T1000 (cell line): ENCODE measurements around the gene TMEM72.

Experiments
- DNase-seq: peaks from one replicate; lab custom pipeline; 2025; ENCODE audit warnings: mixed read lengths; lab: John Stamatoyannopoulos, UW

The TMEM72 gene

GRCh38 chr10:44968091-44968490 is 57.0 kb downstream of the TMEM72 start:
- no peak for DNase-seq

- no peak for DNase-seq
Measured at GRCh38 chr10:44968500-44969400, 57.6 kb downstream of the TMEM72 start.

GRCh38 chr10:44969854-44970253 is 58.7 kb downstream of the TMEM72 start:
- no peak for DNase-seq

- no peak for DNase-seq
Measured at GRCh38 chr10:44970812-44971395, 59.8 kb downstream of the TMEM72 start.

- no peak for DNase-seq
Measured at GRCh38 chr10:44971434-44971833, 60.3 kb downstream of the TMEM72 start.

- no peak for DNase-seq
Measured at GRCh38 chr10:44971935-44972757, 61.0 kb downstream of the TMEM72 start.

- no peak for DNase-seq
Measured at GRCh38 chr10:44972874-44973306, 61.8 kb downstream of the TMEM72 start.

- DNase-seq = no peak
Measured at GRCh38 chr10:44973323-44974081, 62.4 kb downstream of the TMEM72 start.

GRCh38 chr10:44974082-44974627 is 63.0 kb downstream of the TMEM72 start:
- no peak for DNase-seq

- no peak for DNase-seq
Measured at GRCh38 chr10:44974628-44975430, 63.7 kb downstream of the TMEM72 start.

- DNase-seq = no peak
Measured at GRCh38 chr10:44975431-44976331, 64.5 kb downstream of the TMEM72 start.

GRCh38 chr10:44976352-44977198 is 65.4 kb downstream of the TMEM72 start:
- no peak for DNase-seq

- DNase-seq = no peak
Measured at GRCh38 chr10:44977287-44978212, 66.4 kb downstream of the TMEM72 start.

GRCh38 chr10:44978213-44978569 is 67.1 kb downstream of the TMEM72 start:
- DNase-seq = no peak

- peak; percentile 35 for DNase-seq
Measured at GRCh38 chr10:44978570-44979280, 67.6 kb downstream of the TMEM72 start, which contains the start of gene DEPP1. Gene DEPP1, minus strand, starts transcription at chr10:44978809. Its CDS starts 779 bp downstream, at chr10:44978030.

GRCh38 chr10:44979281-44980191 is 68.4 kb downstream of the TMEM72 start:
- DNase-seq = no peak
